C4-2B (cell line): ENCODE results near the gene RINL.
"Not testable (repeated sequence)": the region's sequence is repeated elsewhere in the genome, so short reads cannot be mapped to it uniquely, and the experiment has no call there.

ENCODE experiments used
- H3K27ac ChIP-seq: fragments of 450-650 bp; 2 replicates; pipeline ENCODE4 v1.5.1; 2017
- ZFX ChIP-seq: fragments of 450-650 bp; IDR thresholded peaks from 2 replicates; pipeline ENCODE4 v1.6.1; 2017
- TF ChIP-seq, protein P1 (sequence below): fragments of 450-650 bp; conservative IDR thresholded peaks from 2 replicates; pipeline ENCODE4 v1.5.1; 2017; ENCODE audit warnings: mild to moderate bottlenecking

RINL gene

DNA sequence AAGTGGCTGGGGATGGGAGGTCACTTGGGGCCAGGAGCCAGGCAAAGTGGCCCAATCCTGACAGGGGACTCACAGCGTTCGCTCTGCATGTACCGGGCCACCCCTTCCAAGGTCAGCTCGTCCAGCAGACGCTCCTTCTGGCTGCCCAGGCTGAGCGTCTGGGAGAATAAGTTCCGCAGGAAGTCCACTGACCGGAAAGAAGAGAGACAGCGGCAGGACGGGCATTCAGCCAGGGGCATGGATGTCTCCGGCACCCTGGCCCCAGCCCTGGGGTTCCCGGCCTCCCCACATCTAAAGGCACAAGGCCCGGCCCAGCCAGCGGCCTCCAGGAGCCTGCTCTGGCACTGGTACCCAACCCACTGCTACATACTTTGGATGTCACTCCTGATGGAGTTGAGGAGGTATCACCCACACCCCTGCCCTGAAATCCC is 15.3 kb upstream of the RINL start:
- no peak overlapping the region for H3K27ac ChIP-seq
- TF ChIP-seq ZFX: no peak
- TF ChIP-seq, protein P1, sequence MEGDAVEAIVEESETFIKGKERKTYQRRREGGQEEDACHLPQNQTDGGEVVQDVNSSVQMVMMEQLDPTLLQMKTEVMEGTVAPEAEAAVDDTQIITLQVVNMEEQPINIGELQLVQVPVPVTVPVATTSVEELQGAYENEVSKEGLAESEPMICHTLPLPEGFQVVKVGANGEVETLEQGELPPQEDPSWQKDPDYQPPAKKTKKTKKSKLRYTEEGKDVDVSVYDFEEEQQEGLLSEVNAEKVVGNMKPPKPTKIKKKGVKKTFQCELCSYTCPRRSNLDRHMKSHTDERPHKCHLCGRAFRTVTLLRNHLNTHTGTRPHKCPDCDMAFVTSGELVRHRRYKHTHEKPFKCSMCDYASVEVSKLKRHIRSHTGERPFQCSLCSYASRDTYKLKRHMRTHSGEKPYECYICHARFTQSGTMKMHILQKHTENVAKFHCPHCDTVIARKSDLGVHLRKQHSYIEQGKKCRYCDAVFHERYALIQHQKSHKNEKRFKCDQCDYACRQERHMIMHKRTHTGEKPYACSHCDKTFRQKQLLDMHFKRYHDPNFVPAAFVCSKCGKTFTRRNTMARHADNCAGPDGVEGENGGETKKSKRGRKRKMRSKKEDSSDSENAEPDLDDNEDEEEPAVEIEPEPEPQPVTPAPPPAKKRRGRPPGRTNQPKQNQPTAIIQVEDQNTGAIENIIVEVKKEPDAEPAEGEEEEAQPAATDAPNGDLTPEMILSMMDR: no peak

DNA sequence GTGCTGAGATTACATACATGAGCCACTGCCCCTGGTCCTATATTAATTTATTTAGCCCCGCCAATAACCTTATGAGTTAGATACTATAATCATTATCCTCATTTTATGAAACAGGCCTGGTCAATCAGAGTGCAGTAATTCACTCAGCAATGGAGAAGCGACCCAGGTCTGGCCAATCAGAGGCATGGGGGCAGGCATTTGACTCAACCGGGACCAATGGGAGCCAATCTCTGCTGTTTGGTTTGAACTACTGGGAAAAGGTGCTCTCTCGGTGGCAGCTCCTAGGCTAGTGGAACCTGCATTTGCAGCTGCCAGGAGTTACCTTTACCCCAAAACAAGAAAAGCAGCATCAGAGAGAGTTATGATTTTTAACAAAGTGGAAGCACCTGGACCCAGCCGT is 14.8 kb upstream of the RINL start:
- TF ChIP-seq ZFX: no peak
- TF ChIP-seq, protein P1: no peak
- H3K27ac ChIP-seq: no peak overlapping the region

DNA sequence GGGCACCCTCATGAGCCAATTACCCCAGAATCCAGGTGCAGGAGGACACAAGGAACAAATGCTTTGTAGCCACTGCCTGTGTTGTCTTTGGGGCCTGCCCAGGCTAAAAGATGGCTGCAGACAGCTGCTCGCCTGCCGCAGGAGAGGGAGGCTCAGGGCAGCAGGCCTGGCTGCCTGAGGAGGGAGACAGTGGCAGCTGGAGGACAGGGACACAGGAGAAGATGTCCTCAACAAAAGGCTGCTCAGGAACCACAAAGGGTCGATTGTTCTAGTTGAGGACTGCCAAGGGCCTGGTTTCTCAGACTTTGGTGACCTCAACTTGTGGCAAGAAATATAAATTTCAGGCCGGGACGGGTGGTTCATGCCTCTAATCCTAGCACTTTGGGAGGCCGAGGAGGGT is 13.7 kb upstream of the RINL start:
- TF ChIP-seq, protein P1: no peak
- TF ChIP-seq ZFX: no peak
- no peak overlapping the region for H3K27ac ChIP-seq

DNA sequence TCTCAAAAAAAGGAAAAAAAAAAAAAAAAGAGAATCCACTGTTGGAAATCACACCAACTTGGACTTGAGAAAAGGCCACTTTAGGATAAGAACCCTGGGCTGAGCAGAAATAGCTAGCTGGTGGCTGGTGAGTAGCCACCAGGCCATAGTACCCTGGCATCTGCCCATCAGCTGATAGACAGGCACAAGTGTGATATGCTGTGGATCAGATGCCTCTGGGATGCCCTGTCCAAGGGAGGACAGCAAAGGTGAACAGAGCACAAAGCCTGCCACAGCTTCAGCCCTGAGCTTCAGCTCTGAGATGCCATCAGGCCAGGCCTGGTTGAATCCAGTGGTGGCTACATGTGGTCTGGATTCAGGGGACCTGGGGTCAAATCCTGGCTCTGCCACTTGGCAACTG is 12.6 kb upstream of the RINL start:
- no peak overlapping the region for H3K27ac ChIP-seq
- TF ChIP-seq, protein P1: no peak
- TF ChIP-seq ZFX: no peak

DNA sequence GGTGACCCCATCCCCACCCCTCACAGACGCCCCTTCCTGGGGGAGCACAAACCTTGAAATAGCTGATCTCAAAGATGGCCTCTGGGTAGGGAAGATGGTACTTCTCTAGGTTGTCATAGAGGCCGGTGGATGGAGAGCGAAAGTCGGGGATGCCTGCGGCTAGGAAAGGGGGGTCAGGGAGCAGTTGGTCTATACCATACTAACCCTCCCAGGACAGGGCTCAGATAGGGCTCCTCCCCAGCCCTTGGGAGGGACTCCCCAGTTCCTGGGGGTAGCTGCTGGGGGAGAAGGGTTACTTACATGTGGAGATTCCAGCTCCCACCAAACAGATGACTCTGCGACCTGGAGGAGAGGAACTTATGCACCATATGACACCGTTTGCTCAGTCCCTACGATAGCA is 11.7 kb upstream of the RINL start:
- TF ChIP-seq ZFX: no peak
- TF ChIP-seq, protein P1: no peak
- H3K27ac ChIP-seq: no peak overlapping the region

DNA sequence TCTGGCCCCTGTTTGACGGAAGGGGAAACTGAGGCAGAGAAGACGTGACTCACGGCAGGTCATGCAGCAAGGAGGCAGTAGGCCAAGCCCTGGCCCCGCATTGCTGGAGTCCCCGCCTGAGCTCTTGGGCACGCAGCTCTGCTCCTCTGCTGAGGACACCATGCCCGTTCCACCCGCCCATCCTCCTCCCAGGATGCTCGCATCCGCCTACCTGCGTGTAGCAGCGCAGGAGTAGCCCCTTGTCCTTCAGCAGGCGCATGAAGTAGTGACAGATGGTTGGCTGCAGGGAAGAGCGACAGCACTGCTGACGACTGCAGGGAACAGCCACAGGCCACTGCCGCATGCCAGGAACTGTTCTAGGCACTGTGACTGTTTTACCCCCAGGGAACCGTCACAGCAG is 10.8 kb upstream of the RINL start:
- no peak overlapping the region for H3K27ac ChIP-seq
- TF ChIP-seq, protein P1: no peak
- no peak for TF ChIP-seq ZFX

DNA sequence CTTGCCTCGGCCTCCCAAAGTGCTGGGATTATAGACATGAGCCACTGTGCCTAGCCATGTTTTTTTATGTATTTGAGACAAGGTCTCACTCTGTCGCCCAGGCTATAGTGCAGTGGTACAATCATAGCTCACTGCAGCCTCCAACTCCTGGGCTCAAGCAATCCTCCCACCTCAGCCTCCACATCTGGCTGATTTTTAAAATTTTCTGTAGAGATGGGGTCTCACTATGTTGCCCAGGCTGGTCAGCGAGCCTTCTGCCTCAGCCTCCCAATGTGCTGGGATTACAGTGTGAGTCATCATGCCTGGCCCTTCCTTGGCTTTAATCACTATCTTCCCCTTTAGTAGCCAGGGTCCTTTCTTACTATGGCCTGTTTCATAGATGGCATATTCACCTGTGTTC is 6.6 kb upstream of the RINL start:
- H3K27ac ChIP-seq: not testable (repeated sequence)

DNA sequence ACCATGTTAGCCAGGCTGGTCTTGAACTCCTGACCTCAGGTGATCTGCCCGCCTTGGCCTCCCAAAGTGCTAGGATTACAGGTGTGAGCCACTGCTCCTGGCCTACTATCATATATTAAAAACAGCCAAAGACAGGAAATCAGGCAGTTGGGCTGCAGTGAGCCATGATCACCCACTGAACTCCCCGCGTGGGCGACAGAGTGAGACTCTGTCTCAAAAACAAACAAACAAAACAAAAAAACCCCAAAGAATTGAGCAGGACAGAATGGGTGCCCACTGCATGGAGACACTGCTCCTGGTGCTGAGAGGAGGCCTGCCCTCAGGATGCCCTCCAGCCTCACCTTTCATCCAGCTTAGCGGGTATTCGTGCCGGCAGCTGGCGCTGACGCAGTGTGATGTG is 5.2 kb upstream of the RINL start:
- no peak overlapping the region for H3K27ac ChIP-seq
- TF ChIP-seq, protein P1: no peak
- no peak for TF ChIP-seq ZFX
